HUES48 (cell line): ENCODE results near the gene ZFR.
"Not testable (repeated sequence)": the region's sequence is repeated elsewhere in the genome, so short reads cannot be mapped to it uniquely, and the experiment has no call there.

Experiments used
- H3K27ac ChIP-seq: one replicate; pipeline ENCODE4 v1.7.0; 2013; ENCODE audit warnings: low read depth, low read length, inconsistent platforms
- H3K27me3 ChIP-seq: 2 replicates; pipeline ENCODE4 v1.6.1; 2013; ENCODE audit warnings: mild to moderate bottlenecking, low read length; ENCODE audit not compliant: control insufficient read depth, insufficient read depth
- H3K36me3 ChIP-seq: 2 replicates; pipeline ENCODE4 v1.6.1; 2013; ENCODE audit warnings: low read length; ENCODE audit not compliant: control insufficient read depth, insufficient read depth
- H3K4me1 ChIP-seq: 2 replicates; pipeline ENCODE4 v1.6.1; 2013; ENCODE audit warnings: mild to moderate bottlenecking, low read length; ENCODE audit not compliant: control insufficient read depth, insufficient read depth
- H3K4me3 ChIP-seq: 2 replicates; pipeline ENCODE4 v1.5.1; 2013; ENCODE audit warnings: mild to moderate bottlenecking, low read depth, low read length
- H3K9ac ChIP-seq: 2 replicates; pipeline ENCODE4 v1.6.1; 2013; ENCODE audit warnings: mild to moderate bottlenecking, low read depth, low read length, moderate library complexity
- H3K9me3 ChIP-seq: 2 replicates; pipeline ENCODE4 v1.6.1; 2013; ENCODE audit warnings: low read length; ENCODE audit not compliant: control insufficient read depth, insufficient read depth

Gene ZFR

GRCh38 chr5:32332361-32332760 is 112.2 kb downstream of the ZFR start:
- Histone ChIP-seq H3K9ac (no peak overlapping the region), H3K27ac (no peak overlapping the region), H3K9me3 (peaks cover 14% of the 10 kb centered on the region; the same call in 1 of the 2 replicates), H3K27me3 (no peaks in the 10 kb centered on the region), H3K4me3 (no peak overlapping the region), H3K4me1 (no peaks in the 10 kb centered on the region), H3K36me3 (no peaks in the 10 kb centered on the region)

GRCh38 chr5:32331935-32332274 is 112.6 kb downstream of the ZFR start:
- H3K27me3 ChIP-seq: no peaks in the 10 kb centered on the region
- peaks cover 9% of the 10 kb centered on the region; the same call in 1 of the 2 replicates for H3K9me3 ChIP-seq
- H3K9ac ChIP-seq: no peak overlapping the region
- H3K4me3 ChIP-seq: no peak overlapping the region
- H3K36me3 ChIP-seq: no peaks in the 10 kb centered on the region
- no peak overlapping the region for H3K27ac ChIP-seq
- H3K4me1 ChIP-seq: no peaks in the 10 kb centered on the region

DNA sequence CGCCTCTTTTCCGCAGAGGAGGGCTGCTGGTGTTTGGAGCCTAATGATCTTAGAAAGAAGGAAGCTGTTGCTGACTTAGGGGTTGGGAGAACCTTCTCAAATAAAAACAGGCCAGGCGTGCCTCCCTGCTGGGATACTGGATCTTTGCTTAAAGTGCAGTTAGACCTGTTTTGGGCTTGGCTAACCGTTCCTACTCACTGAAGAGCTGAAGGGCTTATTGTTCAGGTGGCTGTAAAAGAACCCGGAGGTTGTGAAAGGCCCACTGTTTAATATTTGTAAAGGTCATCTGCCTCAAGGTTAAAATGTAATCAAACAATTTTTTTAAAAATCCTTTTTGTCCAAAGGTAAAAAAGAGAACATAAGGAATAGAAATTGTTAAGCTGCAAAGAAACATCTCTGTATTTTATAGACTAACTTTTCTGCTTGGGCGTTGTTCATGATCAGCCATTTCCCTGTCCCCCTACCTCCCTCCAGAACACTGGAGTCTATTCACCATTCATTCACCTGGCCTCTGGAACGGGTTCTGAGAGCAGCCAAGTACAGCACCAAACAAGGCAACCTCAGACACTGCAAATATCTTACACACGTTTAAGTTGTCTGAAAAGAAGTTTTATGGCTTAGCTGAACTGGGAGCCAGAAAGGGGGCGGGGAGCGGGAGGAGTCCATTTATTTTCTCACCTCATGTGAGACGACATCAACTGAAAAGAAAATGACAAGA is 113.2 kb downstream of the ZFR start:
- H3K4me1 ChIP-seq: no peaks in the 10 kb centered on the region
- no peak overlapping the region for H3K27ac ChIP-seq
- H3K36me3 ChIP-seq: no peaks in the 10 kb centered on the region
- H3K9ac ChIP-seq: no peak overlapping the region
- H3K9me3 ChIP-seq: peaks cover 5% of the 10 kb centered on the region; the same call in 1 of the 2 replicates
- no peak overlapping the region for H3K4me3 ChIP-seq
- H3K27me3 ChIP-seq: no peaks in the 10 kb centered on the region

DNA sequence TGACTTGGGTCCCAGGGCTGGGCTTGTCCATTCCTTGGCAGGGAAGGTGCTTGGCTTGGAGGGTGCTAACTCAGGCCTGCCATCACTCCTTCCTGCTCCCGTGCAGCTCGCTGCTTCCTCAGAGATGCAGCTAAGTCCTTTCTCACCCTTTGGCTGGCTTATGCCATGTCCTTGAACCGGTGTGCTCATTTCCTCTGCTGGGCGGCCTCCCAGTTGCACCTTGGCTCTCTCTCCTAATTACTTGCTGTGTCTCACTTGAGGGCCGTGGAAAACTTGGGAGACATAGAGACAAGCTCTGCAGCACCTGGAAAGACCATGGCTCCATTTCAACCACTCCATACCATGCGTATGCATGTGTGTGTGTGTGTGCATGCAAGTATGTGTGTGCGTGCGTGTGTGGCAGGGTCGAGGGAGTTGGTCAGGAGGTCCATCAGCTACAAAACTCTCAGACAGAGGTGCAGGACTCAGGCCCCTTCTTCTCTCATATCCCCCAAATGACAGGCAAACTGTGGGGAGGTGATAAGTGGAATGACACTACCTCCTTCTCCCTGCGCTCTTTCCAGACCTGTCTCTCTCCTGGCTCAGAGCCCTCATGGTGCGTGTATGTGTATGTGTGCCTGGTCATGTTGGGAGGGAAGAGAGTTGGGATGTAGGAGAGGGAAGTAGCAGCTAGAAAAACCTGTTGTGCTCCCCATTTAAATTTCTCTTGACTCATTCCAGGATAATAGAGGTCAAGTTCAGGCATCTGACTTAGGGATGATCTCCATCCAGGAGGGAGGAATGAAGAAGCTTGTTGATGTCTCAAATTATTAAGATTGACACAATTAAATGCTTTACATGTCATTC is 114.2 kb downstream of the ZFR start:
- no peaks in the 10 kb centered on the region for H3K36me3 ChIP-seq
- no peak overlapping the region for H3K9ac ChIP-seq
- H3K27me3 ChIP-seq: no peaks in the 10 kb centered on the region
- no peak overlapping the region for H3K27ac ChIP-seq
- no peaks in the 10 kb centered on the region for H3K4me1 ChIP-seq
- peaks cover under 1% of the 10 kb centered on the region; the same call in 1 of the 2 replicates for H3K9me3 ChIP-seq
- no peak overlapping the region for H3K4me3 ChIP-seq

GRCh38 chr5:32329395-32329834 is 115.1 kb downstream of the ZFR start:
- Histone ChIP-seq H3K4me3 (no peak overlapping the region), H3K4me1 (no peaks in the 10 kb centered on the region), H3K27me3 (no peaks in the 10 kb centered on the region), H3K9me3 (no peaks in the 10 kb centered on the region), H3K27ac (no peak overlapping the region), H3K9ac (no peak overlapping the region), H3K36me3 (no peaks in the 10 kb centered on the region)

- H3K9me3 ChIP-seq: 0 out of 2 replicates have a peak, but pooled peaks cover 5% of the 10 kb centered on the region
- no peaks in the 10 kb centered on the region for H3K4me1 ChIP-seq
- H3K4me3 ChIP-seq: no peak overlapping the region
- H3K36me3 ChIP-seq: no peaks in the 10 kb centered on the region
- no peak overlapping the region for H3K27ac ChIP-seq
- H3K27me3 ChIP-seq: no peaks in the 10 kb centered on the region
- H3K9ac ChIP-seq: no peak overlapping the region
These were observed 118.2 kb downstream of the ZFR start for GRCh38 chr5:32326216-32326772.

DNA sequence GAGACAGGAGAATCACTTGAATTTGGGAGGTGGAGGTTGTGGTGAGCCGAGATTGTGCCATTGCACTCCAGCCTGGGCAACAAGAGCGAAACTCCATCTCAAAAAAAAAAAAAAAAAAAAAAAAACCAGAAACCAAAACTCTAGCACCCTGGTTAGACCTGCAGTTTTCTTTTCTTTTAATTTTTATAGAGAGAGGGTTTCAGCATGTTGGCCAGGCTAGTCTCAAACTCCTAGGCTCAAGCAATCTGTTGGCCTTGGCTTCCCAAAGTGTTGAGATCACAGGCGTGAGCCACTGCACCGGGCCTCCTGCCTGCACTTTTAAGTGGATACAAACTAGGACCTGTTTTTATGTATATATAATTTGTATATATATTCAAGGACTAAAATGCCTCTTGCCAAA is 118.9 kb downstream of the ZFR start:
- Histone ChIP-seq H3K9ac (no peak overlapping the region), H3K9me3 (0 out of 2 replicates have a peak, but pooled peaks cover 5% of the 10 kb centered on the region), H3K4me3 (no peak overlapping the region), H3K27ac (no peak overlapping the region), H3K4me1 (no peaks in the 10 kb centered on the region), H3K27me3 (no peaks in the 10 kb centered on the region), H3K36me3 (no peaks in the 10 kb centered on the region)

GRCh38 chr5:32325062-32325461 is 119.5 kb downstream of the ZFR start:
- H3K27me3 ChIP-seq: no peaks in the 10 kb centered on the region
- no peaks in the 10 kb centered on the region for H3K36me3 ChIP-seq
- 0 out of 2 replicates have a peak, but pooled peaks cover 5% of the 10 kb centered on the region for H3K9me3 ChIP-seq
- no peak overlapping the region for H3K27ac ChIP-seq
- no peak overlapping the region for H3K9ac ChIP-seq
- no peaks in the 10 kb centered on the region for H3K4me1 ChIP-seq
- no peak overlapping the region for H3K4me3 ChIP-seq

- Histone ChIP-seq H3K4me1 (no peaks in the 10 kb centered on the region), H3K9me3 (0 out of 2 replicates have a peak, but pooled peaks cover 5% of the 10 kb centered on the region), H3K36me3 (no peaks in the 10 kb centered on the region), H3K27me3 (no peaks in the 10 kb centered on the region), H3K4me3 (no peak overlapping the region), H3K27ac (no peak overlapping the region), H3K9ac (no peak overlapping the region)
These were observed 120.8 kb downstream of the ZFR start for GRCh38 chr5:32323741-32324140.

- Histone ChIP-seq H3K27me3 (no peaks in the 10 kb centered on the region), H3K4me3 (no peak overlapping the region), H3K9ac (no peak overlapping the region), H3K27ac (no peak overlapping the region), H3K36me3 (no peaks in the 10 kb centered on the region), H3K9me3 (0 out of 2 replicates have a peak, but pooled peaks cover 5% of the 10 kb centered on the region), H3K4me1 (no peaks in the 10 kb centered on the region)
These were observed 121.7 kb downstream of the ZFR start for GRCh38 chr5:32322882-32323281.

GRCh38 chr5:32321787-32322186 is 122.8 kb downstream of the ZFR start:
- not testable (repeated sequence) for H3K27me3 ChIP-seq, H3K9me3 ChIP-seq, H3K4me1 ChIP-seq, H3K36me3 ChIP-seq, H3K9ac ChIP-seq, H3K27ac ChIP-seq, H3K4me3 ChIP-seq
